Cerebellar nuclear complex (tissue), 1 donor: Measurements from ENCODE around the gene RARRES2.

Experiments used
- DNase-seq, 2 experiments: peaks; one replicate each; lab custom pipeline; 2025; lab: John Stamatoyannopoulos, UW

Gene RARRES2

DNA sequence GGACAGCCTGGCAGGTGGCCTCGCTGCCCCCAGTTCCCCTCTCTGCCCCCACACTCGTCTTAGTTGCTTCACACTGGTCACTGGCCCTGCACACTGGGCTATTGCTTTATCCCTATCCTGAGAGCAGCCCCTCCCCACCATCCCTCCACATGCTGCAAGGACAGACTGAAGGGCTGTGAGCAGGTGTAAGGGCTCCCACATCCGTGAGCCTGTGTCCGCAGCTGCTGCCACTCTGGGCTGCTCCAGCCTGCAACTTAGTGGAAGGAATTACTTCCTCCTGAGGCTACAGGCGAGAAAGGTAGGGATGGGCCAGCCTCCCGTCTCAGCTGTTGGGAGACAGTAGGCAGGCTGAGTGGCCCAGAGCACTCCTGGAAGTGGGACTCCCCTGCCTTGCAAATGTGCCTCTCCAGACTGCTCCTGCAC is 3.8 kb downstream of the RARRES2 start:
- no peak for DNase-seq

DNA sequence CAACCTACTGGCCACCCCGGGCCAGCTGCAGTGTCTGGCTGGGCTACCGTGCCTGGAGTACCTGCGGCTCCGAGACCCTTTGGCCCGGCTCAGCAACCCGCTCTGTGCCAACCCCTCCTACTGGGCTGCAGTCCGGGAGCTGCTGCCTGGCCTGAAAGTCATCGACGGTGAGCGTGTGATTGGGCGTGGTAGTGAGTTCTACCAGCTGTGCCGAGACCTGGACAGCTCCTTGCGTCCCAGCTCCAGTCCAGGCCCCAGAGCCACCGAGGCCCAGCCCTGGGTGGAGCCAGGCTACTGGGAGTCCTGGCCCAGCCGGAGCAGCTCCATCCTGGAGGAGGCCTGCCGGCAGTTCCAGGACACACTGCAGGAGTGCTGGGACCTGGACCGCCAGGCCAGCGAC is 4.2 kb downstream of the RARRES2 start:
- DNase-seq: no peak

DNA sequence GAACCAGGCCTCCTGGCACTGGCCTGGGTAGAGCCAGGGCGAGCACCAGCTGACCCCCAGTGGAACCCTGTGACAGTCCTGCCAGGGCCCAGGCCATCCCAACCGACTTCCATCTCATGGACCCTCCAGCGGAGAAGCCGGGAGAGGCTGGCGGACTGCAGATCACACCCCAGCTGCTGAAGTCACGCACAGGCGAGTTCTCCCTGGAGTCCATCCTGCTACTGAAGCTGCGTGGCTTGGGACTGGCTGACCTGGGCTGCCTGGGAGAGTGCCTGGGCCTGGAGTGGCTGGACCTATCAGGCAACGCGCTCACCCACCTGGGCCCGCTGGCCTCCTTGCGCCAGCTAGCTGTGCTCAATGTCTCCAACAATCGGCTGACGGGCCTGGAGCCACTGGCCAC is 4.7 kb downstream of the RARRES2 start:
- no peak for DNase-seq

DNA sequence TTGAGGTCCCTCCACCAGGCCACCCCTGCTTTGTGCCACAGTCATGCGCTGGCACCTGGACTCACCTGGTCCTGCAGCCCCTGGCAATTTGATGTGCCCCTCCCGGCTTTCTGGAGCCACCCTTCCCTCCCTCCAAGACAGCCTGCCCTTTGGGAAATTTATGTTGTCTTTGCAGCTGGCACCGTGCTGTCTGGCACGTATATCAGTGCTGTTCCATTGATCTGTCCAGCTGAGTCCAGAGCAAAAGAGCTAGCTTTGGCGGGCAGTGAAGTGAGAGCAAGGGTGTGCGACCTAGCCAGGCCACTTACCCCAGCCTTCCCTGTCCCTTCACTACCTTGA is 5.7 kb downstream of the RARRES2 start:
- no peak for DNase-seq

DNA sequence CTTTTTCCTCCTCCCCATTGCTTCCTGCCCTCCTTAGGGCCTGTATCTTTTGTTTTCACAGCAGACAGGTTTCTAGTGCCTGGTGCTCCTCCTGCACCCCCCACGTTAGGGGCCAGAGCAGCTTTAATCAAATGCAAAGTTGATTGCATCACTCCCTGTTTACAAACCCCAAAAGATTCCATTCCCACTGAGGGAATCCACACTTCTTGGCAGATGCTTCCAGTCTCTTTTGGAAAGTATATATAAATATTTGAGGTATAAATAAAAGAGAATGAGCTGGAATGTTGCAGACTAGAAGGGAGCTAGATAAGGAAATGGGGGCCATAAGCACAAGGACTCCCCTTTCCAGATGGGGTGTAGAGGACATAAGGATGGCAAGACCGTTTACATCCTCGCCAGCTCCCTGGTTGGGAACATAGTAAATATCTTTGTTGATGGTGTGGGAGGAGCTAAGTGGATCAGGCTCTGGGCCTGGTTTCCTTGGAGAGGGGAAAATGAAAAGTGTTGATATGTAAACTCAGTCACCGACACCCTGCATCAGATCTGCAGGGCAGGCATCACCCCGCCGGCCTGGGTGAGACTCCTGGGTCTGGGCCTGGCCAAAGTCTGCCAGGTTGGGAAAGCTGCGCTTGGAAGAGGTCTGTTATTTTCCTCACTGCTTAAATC is 6.2 kb downstream of the RARRES2 start:
- no peak for DNase-seq

DNA sequence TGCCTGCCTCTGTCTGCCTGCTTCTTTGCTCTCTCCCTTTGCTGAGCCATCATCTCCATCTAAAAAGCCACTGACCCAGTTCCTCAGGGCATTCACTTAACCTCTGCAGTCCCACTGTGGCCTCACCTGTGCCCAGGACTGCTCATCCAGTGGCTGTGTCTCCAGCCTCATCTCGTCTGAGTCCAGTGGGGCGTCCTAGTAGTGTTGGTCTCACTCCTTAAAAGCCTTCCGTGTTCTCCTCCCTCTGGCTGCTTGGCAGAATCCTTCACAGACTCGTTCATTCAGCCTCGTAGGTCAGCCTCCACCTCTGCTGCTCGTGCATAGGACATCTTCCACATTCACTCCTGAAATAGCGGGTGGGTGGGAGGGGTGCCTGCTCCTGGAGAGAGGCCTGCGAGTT is 7.3 kb downstream of the RARRES2 start:
- no peak for DNase-seq

DNA sequence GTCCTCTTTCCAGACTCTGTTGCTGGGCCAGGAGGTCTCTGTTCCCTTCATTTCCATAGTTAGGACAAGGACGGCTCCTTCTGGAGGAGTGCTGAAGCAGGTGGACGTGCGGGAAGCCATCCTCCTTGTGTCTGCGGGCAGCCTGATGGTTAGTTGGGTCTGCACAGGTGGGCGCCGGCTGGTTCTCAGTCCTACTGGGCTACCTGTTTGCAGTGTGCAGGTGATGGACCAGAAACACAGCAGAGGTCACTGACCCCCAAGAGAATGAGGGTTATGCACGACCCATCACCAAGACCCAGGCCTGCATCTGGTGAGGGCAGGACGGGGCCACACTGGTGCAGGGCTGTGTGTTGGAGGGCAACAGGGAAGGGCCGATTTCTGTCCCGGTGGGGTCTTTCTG is 7.8 kb downstream of the RARRES2 start:
- DNase-seq: no peak

DNA sequence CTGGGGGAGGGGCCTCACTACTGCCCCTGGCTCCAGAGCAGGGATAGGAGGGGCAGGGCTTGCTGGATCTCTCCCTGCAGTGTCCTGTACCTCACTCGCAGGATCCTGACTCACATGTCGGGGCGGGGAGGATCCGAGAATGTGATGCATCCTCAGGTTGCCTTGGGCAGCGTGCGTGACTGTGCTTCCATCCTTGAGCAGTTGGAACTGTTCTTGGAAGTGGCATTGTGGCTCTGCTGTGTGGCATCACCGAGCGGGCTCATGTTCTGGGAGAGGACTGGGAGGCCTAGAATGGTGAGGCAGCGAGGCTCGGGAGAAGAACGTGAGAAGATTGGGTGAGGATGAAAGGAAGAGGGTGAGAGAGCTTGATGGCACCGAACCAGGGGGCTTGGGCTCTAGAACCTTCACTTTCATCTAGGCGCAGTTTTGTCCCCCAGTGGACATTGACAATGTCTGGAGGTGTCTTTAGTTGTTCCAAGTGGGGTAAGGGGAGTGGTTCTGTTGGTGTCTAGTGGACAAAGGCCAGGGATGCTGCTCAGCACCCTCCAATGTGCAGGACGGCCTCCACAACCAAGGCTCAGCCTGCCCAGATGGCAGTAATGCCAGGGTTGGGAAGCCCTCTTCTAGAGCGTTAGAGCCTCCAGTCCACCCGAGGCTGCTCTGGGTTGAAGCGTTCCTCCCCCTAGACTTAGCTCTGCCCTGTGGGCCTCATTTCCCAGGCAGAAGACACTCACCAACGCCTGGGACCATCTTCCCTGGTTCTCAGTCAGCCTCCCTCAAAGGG is 8.4 kb downstream of the RARRES2 start:
- no peak for DNase-seq

DNA sequence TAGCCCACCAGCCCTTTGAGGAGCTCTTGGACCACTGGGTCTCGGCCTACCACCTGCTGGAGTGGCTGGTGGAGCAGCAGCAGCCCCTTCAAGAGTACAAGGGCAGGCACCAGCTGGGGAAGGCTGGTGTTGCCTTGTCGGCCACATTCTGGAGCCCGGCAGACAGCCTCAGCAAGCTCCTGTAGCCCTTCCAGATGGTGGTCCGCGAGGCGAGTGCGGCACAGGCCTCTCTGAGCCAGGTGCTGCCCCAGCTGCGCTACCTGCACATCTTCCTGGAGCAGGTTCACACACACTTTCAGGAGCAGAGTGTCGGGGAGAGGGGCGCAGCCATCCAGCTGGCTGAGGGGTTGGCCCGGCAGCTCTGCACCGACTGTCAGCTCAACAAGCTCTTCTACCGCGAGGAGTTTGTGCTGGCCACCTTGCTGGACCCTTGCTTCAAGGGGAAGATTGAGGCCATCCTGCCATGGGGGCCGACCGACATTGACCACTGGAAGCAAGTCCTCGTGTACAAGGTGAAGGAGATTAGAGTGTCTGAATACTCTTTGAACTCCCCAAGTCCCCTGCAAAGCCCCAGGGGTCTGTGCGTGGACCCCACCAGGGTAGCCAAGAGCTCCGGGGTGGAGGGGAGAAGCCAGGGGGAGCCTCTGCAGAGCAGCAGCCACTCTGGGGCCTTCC is 11.1 kb downstream of the RARRES2 start:
- DNase-seq: no peak

DNA sequence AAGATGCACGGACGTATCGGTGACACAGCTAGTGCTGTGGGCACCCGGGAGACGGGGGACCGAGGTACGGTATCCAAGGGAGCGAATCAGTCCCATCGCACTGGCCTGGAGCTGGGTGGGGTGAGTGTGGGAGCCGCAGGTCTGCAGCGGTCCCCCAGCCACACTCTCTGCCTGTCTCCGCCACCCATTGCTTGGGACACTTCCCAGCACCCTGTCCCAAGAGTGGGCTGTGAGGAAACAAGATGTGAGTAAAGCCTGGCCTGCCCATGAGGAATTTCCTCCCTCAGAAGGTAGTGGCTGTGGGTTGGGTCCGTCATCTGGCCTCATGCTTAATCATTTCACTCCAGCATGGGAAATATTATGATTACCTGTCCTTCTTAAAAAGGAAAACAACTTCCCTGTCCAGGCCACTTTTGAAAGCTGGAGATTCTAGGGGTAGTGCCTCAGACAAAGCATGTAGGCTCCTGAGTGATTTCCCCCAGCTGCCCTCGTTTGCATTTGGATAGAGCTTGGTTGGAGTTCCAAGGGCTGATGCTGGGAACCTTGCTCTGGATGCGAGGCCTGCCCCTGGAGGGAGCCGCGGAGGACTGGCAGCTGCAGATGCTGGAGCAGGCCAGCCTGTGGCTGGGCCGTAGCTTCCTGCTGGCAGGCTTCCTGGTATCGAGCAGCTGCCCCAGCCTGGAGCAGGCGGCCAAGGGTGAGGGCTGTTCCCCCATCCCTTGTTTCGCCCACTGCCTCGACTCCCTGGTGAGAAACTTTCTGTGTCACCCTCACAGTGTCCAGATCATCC is 11.9 kb downstream of the RARRES2 start:
- DNase-seq: no peak

DNA sequence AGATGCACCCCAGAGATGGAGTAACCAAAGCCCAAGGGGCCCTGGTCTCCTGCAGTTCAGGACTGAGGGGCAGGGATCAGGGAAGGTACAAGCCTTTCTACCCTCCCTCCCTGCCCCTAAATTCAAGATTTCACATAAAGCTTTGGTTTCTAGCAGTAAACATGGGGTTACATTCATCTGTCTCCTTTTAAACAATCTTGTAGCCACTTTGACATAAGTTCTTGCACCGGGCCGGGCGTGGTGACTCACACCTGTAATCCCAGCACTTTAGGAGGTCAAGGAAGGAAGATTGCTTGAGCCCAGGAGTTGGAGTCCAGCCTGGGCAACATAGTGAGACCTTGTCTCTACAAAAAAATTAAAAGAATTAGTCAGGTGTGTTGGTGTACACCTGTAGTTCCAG is 14.1 kb downstream of the RARRES2 start:
- no peak for DNase-seq

DNA sequence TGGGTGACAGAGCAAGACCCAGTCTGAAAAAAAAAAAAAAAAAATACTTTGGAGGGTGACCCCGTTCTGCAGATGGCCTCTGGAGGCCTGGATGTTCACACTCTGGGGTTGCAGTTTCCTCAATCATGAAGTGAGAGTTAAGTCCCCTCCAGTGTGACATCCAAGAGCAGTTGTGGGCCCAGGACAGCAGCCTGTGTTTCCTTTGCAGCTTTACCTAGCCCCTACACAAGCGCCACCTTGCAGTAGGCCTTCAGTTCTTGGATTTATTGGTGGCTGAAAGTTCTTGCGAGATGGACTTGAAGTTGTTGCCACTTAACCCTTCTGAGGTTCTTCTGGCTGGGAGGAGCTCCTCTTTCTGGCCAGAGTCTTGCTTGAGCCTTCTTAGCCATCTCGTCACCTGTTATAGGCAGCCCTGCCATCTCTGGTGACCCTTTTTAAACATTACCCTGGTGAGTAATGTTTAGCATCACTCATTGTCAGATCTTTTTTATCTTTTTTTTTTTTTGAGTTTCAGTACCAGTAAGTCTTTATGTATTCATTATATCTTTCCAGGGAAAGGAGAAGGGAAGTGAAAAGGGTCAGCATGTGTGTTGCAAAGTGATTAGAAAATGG is 14.7 kb downstream of the RARRES2 start:
- no peak for DNase-seq

DNA sequence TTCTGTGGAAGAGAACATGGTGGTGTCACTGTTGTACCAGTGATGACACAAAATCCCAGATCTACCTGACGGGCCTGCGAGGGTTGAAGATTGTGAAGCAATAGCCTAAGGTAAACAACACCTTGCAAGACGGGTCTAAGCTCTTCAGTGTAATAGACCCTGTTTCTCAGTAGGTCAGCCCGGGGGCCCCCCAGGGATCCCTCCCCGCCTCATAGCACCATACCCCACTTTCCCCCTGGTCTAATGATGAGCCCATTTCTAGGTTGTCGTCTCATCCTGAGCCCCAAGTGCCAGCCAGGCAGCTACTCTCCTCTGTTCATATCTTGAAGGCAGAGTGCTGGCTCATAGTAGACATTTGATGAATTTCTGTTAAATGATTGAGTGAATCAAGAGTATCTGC is 15.5 kb downstream of the RARRES2 start:
- no peak for DNase-seq

DNA sequence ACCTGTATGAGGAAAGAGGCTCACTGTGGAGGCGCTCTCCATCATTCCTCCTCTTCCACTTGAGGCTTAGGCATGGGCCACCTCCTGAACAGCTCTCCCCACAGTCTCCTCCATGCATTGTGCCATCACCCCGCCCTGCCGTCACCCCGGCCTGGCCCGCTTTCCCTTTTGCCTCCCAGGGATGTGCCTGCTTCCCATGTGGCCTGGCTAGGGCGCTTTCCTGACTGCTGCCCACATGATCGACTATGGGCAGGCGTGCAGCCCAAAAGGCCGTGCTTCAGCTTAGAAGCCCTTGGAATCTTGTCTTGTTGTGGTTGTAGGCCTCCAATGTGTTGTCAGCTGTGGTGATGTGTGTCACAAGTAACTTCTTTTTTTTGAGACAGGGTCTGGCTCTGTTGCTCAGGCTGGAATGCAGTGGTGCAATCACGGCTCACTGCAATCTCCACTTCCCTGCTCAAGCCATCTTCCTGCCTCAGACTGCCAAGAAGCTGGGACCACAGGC is 16.3 kb downstream of the RARRES2 start:
- no peak for DNase-seq

DNA sequence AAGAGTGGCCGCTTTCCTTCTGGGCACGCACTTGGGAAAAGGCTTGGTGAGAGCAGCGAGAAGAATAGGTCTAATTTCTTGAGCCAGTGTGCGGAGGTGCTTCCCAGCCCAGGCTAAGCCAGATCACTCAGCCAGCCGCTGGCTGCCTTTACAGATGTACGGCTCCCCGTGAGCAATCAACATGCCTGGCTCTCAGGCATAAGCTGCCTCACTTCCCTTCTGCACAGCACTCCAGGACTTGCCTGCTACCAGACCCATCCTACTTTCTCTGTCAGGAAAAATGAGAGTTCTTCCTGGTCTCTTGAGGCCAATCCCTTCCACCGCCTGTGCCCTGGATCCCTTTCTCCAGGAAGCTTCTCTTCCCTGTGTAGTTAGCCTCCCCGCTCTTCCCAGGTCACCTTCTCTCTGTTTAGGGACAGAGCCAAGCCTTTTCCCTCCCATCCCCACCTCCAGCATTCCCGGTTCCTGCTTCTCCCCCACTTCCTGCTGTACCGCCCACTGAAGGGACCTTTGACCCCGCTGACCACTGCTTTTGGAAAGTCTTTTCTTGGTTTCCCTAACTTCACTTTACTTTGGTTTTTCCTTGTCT is 17.0 kb downstream of the RARRES2 start:
- no peak for DNase-seq

DNA sequence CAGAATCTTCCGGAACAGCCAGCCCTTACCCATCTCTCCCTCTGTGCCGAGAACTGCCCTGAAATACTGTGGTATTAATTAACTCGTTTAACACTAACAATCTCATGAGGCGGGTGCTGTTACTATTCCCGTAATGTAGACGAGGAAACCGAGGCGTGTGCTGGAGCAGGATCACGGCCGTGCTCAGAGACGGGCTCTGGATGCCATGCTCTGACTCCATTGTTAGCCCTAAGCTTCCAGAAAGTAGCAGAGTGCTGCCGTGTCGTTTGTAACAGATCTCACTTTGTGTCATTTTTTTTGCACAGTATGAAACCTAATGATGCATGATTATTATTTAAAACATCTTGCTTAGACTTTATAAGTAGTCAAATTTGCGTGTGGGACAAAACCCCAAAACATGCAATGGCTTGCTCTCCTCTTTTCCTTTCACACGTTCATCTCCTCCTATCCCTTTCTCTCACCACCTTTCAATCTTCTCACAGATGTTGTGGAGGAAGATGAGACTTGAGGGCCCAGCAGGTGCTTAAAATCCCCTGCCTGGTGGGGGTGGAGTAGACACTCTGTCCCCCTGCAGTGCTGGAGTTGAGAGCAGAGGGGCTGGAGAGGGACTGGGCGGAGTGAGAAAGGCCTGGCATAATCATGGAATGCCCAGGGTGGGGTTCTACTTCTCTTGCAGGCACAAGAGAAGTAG is 17.6 kb downstream of the RARRES2 start:
- DNase-seq: no peak

DNA sequence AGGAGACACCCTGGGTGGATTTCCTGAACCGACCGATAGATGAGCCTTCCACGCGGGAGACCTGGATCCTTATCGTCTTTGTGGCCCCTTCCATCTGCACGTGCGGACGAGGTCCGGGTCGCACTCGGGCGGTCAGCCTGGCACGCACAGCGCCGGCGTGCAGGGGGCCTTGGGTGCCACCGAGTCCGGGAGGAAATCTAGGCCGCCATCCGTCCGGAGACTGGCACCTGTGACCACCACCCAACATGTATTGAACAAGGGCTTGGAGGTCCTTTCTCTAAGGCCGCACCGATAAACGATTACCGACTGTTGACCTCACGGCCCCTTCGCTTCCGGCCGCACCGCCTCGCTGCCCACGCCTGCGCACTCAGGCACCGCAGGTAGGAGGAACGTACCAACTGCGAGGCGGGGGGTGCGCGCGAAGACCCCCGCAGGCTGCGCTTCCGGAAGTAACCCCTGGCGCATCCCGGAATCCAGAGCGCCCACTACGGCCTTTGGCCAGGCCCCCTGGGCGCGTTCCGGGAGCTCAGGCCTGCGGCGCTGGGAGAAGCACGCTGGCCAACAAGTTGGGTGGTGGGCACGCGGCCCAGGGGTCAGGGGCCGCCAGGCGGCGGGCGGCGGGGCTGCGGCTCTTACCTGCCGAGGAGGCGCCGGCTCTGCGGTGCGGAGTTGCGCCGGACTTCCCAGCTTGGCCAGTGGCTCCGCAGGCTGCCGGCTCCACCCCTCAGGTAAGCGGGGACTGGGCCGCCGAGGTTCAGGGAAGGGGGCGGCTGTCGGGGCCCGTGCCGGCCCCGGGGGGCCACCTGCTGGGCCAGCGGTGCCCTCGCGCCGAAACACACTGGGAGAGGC is 18.4 kb downstream of the RARRES2 start, which contains the start of the genes ACTR3C and LRRC61:
Gene ACTR3C, minus strand, starts transcription at position 713 of the 849 bp plus-strand sequence. CDS start 28,249 bp downstream, outside the sequence.
Gene LRRC61, plus strand, starts transcription at position 523 of the 849 bp plus-strand sequence. CDS start 13,507 bp downstream, outside the sequence.
- no peak for DNase-seq

DNA sequence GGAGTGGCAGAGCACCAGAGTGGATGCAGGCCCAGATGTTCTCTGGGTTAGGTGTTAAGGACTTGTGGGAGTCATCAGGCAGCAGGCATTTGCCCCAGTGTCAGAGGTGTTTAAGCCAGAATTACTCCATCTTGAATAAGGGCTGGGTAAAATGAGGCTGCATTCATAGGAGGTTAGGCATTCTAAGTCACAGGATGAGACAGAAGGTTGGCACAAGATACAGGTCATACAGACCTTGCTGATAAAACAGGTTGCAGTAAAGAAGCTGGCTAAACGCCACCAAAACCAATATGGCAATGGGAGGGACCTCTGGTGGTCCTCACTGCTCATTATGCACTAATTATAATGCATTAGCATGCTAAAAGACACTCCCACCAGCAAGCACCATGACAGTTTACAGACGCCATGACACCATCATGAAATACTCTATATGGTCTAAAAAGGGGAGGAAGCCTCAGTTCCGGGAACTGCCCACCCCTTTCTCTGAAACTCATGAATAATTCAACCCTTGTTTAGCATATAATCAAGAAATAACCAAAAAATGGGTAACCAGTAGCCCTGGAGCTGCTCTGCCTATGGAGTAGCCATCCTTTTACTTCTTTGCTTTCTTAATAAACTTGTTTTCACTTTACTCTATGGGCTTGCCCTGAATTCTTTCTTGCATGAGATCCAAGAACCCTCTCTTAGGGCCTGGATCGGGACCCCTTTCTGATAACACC is 19.2 kb downstream of the RARRES2 start:
- DNase-seq: no peak

DNA sequence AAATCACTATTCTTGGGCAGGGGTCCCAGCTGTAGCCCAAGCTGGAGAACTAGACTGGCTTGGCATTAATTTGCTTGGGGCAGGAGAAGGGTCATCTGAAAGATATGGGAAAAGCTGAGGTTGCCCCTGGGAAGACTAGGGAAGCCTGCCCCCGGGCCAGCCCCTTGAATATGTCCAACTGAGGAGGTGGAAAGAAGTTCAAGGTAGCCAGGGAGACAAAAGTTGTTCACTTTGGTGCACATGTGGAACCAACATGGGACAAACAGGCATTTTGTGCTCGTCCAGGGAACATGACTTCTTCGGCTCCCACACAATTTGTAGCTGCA is 19.7 kb downstream of the RARRES2 start:
- no peak for DNase-seq
